Measurements from ENCODE around the gene RTF2.
"Not testable (repeated sequence)": the region's sequence is repeated elsewhere in the genome, so short reads cannot be mapped to it uniquely, and the experiment has no call there.

The RTF2 gene

GRCh38 chr20:56487216-56487615 lies 18.8 kb downstream of the RTF2 start:
- DNase-seq: peak in 3 of 58 donors; percentile 7 to 23 (median 11)

GRCh38 chr20:56488566-56488965 lies 20.1 kb downstream of the RTF2 start:
- no peak for DNase-seq

- no peak for DNase-seq
These were observed 32.7 kb downstream of the RTF2 start for GRCh38 chr20:56501116-56501515.

GRCh38 chr20:56503916-56504315 lies 35.5 kb downstream of the RTF2 start:
- DNase-seq: no peak

GRCh38 chr20:56504373-56505005 lies 36.1 kb downstream of the RTF2 start:
- DNase-seq: no peak

GRCh38 chr20:56506103-56506502 lies 37.7 kb downstream of the RTF2 start:
- DNase-seq: no peak

- no peak for DNase-seq
These were observed 43.5 kb downstream of the RTF2 start for GRCh38 chr20:56511926-56512325.

GRCh38 chr20:56513161-56514150 lies 45.0 kb downstream of the RTF2 start:
- DNase-seq: no peak

GRCh38 chr20:56516631-56517030 lies 48.2 kb downstream of the RTF2 start:
- peak in 25 of 58 donors; percentile 2 to 67 (median 20) for DNase-seq

- DNase-seq: no peak
These were observed 48.8 kb downstream of the RTF2 start for GRCh38 chr20:56517211-56517610.

- DNase-seq: peak in 1 of 58 donors; percentile 3
These were observed 49.2 kb downstream of the RTF2 start for GRCh38 chr20:56517641-56518040.

- no peak for DNase-seq
These were observed 49.7 kb downstream of the RTF2 start for GRCh38 chr20:56518126-56518525.

GRCh38 chr20:56518721-56519398 lies 50.4 kb downstream of the RTF2 start:
- DNase-seq: no peak

GRCh38 chr20:56519551-56519950 lies 51.1 kb downstream of the RTF2 start:
- no peak for DNase-seq

GRCh38 chr20:56520180-56520579 lies 51.8 kb downstream of the RTF2 start:
- DNase-seq: no peak

GRCh38 chr20:56520746-56521354 lies 52.4 kb downstream of the RTF2 start:
- not testable (repeated sequence) for DNase-seq

GRCh38 chr20:56522311-56522710 lies 53.9 kb downstream of the RTF2 start:
- DNase-seq: no peak

- DNase-seq: not testable (repeated sequence)
These were observed 56.0 kb downstream of the RTF2 start, which contains the start of gene FAM209A for GRCh38 chr20:56524444-56524843. TSS of gene FAM209A (plus strand) at chr20:56524744. CDS start at chr20:56524809, 65 bp downstream.

GRCh38 chr20:56527521-56527920 lies 59.1 kb downstream of the RTF2 start:
- DNase-seq: no peak

GRCh38 chr20:56532946-56533345 lies 64.5 kb downstream of the RTF2 start, which contains the start of gene FAM209B:
TSS of gene FAM209B (plus strand) at chr20:56533246. CDS start at chr20:56533342, 96 bp downstream.
- not testable (repeated sequence) for DNase-seq

- no peak for DNase-seq
These were observed 69.6 kb downstream of the RTF2 start for GRCh38 chr20:56537997-56538396.

Measured in anterior cingulate cortex (tissue), 58 donors.